GM11168 (cell line): ENCODE results near the gene SLC29A1.
"Not testable (repeated sequence)": the region's sequence is repeated elsewhere in the genome, so short reads cannot be mapped to it uniquely, and the experiment has no call there.

Source experiments
- in situ Hi-C: fragments of 300-500 bp; cut with MboI; formaldehyde crosslinking; loops from one replicate; pipeline ENCODE4 v1.12.0; 2022; ENCODE audit warnings: low sequenced_read_pairs; ENCODE audit not compliant: unreplicated experiment

The SLC29A1 gene

DNA sequence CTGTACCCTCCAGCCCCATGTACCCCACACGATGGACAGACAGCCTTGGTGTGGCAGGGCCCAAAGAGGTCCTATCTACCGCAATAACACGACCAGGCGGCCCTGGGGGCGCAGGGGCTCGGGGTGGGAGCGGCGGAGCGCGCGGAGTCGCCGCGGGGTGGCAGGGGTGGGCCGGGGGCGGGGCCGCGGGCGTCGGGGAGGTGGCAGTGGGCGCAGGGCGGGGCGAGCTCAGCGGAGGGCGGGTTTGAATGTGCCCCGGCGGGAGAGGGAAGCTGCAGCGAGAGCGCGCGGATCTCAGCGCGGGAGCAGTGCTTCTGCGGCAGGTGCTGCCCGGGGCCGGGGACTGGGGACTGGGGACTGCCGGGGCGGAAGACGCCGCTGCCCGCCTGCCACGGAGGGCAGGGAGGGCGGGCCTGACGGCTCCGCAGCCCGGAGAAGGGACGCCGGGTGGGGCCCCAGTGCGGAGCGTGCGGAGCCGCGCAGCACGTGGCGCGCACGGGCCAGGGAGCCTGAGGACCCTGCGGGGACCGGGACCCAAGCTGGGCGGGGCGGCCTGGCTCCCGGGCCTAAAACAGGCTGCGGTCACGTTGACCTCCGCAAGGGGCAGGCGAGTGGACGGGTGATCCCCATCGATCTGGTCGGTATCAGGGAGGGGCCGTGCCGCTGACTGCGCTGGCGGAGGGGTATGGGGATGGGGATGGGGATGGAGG lies at the start of gene SLC29A1:
SLC29A1 (plus strand) TSS at position 277 of the 710 bp plus-strand sequence. CDS start 3,719 bp downstream, outside the sequence.
- in situ Hi-C loops: no loop called here

DNA sequence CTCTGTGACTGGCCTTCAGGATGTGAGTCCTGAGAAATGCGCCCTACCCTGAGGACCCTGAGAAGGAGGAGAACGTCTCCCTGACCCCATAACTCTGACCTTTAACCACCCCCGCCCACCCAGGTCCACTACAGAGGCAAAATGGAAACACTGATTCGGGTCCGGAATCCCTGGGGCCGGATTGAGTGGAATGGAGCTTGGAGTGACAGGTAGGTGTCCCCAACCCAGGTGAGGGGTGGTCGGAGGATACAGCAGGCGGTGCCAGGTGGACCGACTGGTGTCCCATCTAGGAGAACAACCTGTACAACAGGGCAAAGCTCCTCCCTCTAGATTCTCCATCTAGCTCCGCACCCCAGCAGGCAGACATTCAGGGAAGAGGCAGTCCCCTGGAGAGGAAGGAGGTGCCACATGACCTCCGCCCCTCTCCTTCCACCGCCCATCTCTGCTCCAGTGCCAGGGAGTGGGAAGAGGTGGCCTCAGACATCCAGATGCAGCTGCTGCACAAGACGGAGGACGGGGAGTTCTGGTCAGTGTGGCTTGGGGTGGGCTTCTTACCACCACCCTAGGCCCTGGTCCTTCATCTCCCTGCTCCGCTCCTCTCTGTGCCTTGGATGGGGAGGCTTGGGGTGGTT lies 47.1 kb upstream of the SLC29A1 start:
- in situ Hi-C loops: no loop called here

DNA sequence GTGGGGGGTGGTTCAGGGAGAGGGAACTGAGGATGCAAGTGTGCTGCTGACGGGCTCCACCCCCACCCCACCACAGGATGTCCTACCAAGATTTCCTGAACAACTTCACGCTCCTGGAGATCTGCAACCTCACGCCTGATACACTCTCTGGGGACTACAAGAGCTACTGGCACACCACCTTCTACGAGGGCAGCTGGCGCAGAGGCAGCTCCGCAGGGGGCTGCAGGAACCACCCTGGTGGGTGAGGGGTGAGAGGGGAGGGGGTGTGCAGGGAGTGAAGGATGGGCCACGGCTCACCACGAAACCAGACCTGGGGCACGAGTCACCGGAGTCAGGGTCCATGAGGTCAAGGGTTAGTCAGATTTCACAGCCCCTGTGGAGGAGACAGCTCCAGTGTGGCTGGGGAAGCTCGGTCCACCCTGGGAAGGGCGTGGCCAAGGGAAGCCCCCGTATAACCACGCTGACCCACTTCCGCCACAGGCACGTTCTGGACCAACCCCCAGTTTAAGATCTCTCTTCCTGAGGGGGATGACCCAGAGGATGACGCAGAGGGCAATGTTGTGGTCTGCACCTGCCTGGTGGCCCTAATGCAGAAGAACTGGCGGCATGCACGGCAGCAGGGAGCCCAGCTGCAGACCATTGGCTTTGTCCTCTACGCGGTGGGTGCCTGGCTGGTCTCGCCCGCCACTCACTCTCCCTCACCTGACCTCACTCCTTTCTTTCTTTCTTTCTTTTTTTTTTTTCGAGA lies 46.5 kb upstream of the SLC29A1 start:
- in situ Hi-C loops: no loop called here

DNA sequence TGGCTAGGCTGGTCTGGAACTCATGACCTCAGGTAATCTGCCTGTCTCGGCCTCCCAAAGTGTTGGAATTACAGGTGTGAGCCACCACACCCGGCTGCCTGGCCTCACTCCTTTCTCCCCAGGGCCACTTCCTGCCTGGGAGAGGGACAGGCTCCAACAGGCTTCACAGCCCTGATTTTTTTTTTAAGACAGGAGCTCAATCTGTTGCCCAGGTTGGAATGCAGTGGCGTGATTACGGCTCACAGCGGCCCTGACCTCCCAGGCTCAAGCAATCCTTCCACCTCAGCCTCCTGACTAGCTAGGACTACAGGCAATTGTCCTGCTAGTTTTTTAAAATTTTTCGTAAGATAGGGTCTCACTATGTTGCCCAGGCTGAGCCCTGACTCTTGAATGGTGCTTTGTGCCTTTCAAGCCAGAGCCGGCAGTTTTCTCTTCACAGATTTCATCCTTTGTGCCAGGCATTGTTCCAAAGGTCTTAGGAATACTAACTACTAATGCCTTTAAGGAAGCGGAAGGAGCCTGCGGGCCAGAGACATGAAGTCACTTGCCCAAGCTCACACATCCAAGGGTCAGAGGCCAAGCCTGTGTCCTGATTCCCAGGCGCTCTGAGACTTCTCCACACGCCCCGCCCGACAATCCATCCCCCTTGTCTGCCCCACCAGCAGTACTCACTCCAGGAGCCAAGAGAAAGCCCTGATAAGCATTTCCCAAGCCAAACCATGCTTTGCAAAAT lies 45.5 kb upstream of the SLC29A1 start:
- in situ Hi-C loops: no loop called here

DNA sequence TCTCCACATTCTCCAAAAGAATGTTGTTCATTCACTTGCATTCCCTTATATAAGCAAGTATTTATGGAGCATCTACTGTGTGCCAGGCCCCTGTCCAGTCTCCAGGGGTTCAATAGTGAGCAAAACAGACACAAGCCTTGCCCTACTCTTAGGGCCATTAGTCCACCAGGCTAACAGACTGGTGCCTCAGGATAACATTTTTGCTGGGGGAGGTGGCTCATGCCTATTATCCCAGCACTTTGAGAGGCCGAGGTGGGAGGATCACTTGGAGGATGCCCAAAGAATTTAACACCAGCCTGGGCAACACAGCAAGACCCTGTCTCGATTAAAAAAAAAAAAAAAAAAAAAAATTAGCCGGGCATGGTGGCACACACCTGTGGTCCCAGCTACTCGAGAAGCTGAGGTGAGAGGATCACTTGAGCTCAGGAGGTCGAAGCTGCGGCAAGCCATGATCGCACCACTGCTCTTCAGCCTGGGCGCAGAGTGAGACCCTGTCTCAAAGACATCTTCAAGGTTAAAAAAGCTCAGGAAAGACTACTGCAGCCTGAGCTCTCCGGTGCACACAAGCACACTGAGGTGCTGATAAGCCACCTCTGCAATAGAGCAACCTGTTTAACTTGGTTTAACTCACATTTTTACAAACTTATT lies 44.8 kb upstream of the SLC29A1 start:
- in situ Hi-C loops: no loop called here

DNA sequence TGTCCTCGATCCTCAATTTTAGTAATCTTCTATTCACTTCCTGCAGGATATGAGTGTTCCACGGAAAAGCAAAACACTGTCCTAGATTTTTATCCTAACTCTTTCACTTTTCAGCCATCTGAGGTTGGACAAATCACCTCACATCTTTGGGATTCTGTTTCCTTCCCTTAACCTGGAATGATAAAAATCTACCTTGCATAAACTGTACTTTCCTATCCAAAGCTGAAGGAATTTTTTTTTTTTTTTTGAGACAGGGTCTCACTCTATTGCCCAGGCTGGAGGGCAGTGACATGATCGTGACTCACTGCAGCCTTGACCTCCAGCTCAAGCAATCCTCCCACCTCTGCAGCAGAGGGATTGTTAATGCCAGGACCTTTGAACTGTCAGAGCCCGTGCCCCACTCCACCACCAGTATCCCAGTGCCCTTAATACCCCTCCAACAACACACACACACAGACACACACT lies 44.3 kb upstream of the SLC29A1 start:
- in situ Hi-C loops: no loop called here

DNA sequence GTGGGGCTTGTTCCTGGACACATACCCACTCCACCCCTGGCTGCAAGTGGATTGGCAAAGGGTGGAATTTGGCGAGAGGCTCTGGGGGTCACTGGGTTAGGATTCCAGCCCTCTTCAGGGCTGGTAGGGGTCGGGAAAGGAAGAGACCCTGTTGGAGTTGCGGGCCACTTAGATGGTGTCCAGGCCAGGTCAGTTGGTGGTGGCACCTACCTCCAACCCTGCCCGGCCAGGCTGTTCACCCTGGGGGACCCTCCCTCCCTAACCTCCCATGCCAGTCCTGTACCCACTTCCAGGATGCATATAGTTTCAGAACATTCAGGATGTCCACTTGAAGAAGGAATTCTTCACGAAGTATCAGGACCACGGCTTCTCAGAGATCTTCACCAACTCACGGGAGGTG lies 43.7 kb upstream of the SLC29A1 start:
- in situ Hi-C loops: no loop called here

DNA sequence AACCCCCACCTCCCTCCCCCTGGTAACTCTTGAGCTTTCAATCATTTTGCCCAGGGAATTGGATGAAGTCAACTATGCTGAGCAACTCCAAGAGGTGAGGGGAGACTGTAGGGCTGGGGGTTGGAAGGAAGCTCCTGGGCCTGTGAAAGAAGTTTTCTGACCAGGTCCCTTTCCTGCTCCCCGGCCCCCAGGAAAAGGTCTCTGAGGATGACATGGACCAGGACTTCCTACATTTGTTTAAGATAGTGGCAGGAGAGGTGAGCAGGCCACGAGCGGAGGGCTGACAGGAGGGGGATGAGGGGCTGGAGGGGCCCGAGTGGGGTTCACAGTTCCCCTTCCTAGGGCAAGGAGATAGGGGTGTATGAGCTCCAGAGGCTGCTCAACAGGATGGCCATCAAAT lies 43.0 kb upstream of the SLC29A1 start:
- in situ Hi-C loops: no loop called here

DNA sequence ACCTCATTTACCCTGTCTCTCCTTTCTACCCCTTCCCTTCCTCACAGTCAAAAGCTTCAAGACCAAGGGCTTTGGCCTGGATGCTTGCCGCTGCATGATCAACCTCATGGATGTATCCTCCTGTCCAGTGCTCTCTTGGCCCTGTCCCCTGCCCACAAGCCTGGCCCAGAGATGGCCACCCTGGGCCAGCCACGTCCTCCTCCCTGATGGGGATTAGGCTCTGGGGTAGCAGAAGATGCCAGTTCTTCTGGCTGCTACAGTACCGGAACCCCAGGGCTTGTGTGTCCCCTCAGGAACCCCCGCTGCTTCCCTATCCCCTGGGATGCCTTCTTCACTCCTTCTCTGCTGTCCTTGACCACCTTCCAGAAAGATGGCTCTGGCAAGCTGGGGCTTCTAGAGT lies 42.5 kb upstream of the SLC29A1 start:
- in situ Hi-C loops: no loop called here

DNA sequence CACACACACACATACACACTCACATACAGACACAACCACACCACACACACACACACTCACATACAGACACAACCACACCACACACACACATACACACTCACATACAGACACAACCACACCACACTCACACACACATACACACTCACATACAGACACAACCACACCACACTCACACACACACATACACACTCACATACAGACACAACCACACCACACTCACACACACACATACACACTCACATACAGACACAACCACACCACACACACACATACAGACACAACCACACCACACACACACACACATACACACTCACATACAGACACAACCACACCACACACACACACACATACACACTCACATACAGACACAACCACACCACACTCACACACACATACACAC lies 41.6 kb upstream of the SLC29A1 start:
- in situ Hi-C loops: not testable (repeated sequence)

DNA sequence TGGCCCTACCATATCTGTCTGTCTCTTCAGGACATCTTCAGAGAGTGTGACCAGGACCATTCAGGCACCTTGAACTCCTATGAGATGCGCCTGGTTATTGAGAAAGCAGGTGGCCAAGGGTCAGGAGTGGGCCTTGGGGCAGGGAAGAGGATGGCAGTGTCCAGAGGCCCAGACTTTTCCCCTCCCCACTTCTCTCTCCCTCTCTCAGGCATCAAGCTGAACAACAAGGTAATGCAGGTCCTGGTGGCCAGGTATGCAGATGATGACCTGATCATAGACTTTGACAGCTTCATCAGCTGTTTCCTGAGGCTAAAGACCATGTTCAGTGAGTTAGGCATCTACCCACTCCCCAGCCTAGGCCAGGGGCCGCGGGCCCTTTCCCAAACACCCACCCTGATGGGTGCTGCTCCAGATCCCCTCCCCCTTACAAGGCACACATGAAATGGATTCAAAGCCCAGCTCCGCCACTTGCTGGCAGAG lies 40.4 kb upstream of the SLC29A1 start:
- in situ Hi-C loops: no loop called here

DNA sequence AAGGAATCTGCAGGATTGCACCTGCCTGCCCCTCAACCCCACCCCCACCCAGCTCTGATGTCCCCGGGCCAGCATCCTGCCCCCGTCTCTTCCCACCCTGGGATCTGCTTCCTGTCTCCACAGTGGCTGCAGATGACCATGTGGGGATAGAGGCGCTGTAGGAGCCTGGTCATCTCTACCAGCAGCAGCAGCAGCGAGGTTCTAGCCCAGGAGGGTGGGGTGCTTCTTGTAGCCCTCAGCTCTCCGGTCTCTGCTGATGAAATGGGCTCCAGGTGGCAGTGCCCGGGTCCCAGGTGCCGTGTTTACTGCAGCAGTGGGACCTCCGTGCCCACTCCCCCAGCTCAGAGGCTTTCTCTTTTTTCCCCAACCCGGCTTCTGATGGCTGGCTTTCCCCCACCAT lies 39.6 kb upstream of the SLC29A1 start:
- in situ Hi-C loops: no loop called here

DNA sequence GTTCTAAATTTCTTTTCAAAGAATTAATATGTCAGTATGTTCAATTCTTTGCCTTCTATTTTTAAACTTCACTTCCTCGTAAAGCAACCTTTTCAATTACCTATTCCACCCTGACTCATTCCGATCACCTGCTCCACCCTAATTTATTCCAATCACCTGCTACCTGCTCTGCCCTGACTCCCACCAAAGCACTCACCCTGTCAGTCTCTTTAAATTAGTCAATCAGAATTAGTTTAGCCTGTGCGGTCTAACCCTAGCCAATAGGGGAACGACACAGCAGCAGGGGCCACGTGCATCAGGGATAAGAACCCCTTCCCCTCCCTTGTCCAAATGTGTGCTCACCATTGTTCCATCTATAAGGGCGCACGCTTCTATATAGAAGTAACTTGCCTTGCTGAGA lies 38.0 kb upstream of the SLC29A1 start:
- in situ Hi-C loops: not testable (repeated sequence)

DNA sequence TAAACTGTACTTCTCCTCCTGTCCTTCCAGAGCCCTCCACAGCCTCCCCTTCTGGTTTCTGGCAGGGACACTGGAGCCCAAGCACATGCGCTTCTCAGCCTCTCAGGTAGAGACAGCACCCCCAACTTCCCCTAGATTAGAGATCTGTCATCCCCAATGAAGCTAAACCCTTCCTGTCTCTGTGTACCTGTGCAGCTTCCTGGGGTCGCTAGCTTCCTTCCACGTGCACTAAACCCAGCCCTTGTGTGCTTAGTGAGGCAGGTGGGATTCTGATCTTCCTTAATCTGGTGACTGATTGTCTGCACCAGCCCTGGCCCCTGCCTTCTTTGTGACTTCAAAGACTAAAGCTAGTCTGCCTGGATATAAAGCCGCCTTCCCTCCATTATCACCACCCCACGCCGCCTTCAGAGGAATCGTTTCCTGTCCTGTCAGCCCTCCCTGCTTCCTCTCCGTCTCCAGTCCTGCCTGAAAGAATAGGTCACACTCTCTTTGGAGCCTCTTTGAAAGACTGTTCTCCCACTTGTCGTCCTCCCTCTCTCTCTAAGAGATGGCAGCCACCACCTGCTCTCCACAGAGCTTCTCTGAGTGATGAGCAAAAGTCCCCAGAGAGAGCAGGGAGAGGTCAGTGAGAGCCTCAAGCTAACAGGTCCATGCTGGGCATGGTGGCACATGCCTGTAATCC lies 37.3 kb upstream of the SLC29A1 start:
- in situ Hi-C loops: no loop called here

DNA sequence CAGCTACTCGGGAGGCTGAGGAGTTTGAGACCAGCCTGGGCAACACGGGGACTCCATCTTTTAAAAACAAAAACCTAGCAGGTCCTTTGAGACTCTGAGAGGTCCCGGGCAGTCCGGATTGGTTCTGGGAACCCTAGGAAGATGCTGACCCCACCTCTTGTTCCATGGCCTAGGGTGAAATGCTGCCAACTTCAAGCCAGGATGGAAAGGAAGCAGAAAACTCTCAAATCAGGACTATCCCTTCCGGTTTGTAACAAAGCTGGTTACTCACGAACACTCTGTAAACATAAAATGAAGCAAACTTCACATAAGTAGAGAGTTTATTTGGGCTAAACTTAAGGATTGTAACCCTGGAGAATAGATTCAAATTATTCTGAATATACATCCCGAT lies 36.8 kb upstream of the SLC29A1 start:
- in situ Hi-C loops: no loop called here

DNA sequence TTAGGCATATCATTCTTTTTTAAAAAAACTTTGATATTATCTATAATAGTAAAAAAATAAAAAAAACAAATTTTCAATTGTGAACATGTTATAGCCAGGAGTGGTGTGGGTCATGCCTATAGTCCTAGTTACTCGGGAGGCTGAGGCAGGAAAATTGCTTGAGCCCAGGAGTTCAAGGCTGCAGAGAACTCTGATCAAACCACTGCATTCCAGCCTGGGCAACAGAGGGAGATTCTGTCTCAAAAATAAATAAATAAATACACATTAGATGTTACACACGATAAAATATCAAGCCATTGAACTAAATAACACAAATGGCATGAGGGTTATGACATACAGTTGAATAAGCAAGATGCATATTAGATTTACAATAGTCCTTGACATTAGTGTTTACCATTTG lies 34.6 kb upstream of the SLC29A1 start:
- in situ Hi-C loops: no loop called here

DNA sequence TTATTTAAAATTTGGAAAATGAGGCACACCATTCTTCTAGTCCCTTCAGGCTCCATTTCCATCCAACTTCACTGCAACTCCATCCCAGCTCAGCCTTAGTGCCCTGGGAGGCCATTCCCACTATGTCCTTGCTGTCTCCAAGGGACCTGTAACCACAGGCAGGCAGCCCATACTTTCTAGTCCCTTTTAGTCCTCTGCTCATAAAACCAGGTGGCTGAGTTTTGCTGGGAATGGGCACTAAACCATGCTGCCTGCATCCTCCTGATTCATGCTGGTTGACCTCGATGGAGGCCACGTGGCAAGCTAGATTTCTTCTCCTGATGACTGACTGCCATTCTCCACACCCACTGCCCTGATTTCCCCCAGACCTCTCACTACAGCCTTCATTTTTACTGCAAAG lies 34.1 kb upstream of the SLC29A1 start:
- in situ Hi-C loops: no loop called here

DNA sequence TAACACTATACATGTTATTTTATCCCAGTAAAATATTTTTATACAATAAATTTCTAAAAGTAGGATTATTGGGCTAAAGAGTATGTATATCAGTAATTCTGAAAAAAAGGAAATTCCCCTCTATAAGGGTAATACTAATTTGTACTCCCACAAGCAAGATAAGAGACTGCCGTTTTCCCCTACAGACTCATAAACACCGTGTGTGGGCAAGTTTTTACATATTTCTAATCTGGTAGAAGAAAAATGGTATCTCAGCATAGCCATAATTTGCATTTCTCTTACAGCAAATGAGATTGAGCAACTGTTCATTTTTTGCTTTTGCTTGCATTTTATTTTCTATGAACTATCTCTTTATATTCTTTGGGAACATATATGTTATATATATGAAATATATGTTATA lies 32.7 kb upstream of the SLC29A1 start:
- in situ Hi-C loops: no loop called here

DNA sequence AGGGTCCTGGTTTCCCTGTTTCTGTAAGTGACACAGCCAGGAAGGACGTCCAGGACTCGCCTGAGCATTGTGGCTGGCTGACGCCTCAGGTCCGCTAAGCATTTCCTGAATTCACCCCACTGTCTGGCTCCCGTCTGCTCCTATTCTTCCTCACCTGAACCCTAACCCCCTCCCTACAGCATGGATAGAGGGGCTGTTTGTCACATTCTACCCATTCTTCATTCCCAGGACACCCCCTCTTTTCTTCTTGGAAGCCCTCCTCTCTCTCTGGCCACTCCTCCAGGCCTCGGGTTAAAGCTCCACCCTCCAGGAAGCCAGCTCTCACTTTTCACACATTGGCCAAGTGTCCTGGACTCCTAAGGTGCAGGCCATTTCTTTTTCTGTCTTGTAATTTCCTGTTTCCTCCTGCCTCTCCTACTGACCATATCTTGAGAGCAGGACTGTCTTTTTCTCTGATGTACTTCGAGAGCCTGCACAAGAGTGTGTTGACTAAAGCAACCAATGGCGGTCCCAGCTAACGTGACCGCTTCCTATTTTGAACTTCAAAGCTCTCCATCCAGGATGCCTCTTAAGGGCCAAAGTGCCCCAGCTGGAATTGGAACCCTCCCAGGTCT lies 30.9 kb upstream of the SLC29A1 start:
- in situ Hi-C loops: no loop called here
